GM19099 (cell line): ENCODE results near the gene OCSTAMP.

Experiments
- POLR2A ChIP-seq: IDR thresholded peaks from 3 replicates; pipeline ENCODE4 v1.6.1; 2011; ENCODE audit warnings: low read depth; ENCODE audit not compliant: insufficient read length; ENCODE audit errors: extremely low read depth

OCSTAMP gene

GRCh38 chr20:46550461-46550860 is at the start of gene OCSTAMP:
TSS of gene OCSTAMP (minus strand) at chr20:46550654. CDS start at chr20:46550560, 94 bp downstream.
- no peak for TF ChIP-seq POLR2A

- TF ChIP-seq POLR2A: no peak
Observed at GRCh38 chr20:46599227-46599987, 49.0 kb upstream of the OCSTAMP start.

- TF ChIP-seq POLR2A: no peak
Observed at GRCh38 chr20:46595933-46596332, 45.5 kb upstream of the OCSTAMP start.

GRCh38 chr20:46594725-46595124 is 44.3 kb upstream of the OCSTAMP start:
- no peak for TF ChIP-seq POLR2A

GRCh38 chr20:46592580-46593362 is 42.3 kb upstream of the OCSTAMP start:
- TF ChIP-seq POLR2A: no peak

- TF ChIP-seq POLR2A: no peak
Observed at GRCh38 chr20:46590443-46590842, 40.0 kb upstream of the OCSTAMP start.

GRCh38 chr20:46588532-46589511 is 38.4 kb upstream of the OCSTAMP start:
- TF ChIP-seq POLR2A: no peak

- TF ChIP-seq POLR2A: no peak
Observed at GRCh38 chr20:46587986-46588385, 37.5 kb upstream of the OCSTAMP start.

- TF ChIP-seq POLR2A: no peak
Observed at GRCh38 chr20:46586724-46587123, 36.3 kb upstream of the OCSTAMP start.

GRCh38 chr20:46584508-46584907 is 34.1 kb upstream of the OCSTAMP start:
- TF ChIP-seq POLR2A: no peak

GRCh38 chr20:46583411-46584214 is 33.2 kb upstream of the OCSTAMP start:
- TF ChIP-seq POLR2A: no peak

GRCh38 chr20:46582648-46583047 is 32.2 kb upstream of the OCSTAMP start:
- no peak for TF ChIP-seq POLR2A

GRCh38 chr20:46581391-46581790 is 30.9 kb upstream of the OCSTAMP start:
- TF ChIP-seq POLR2A: no peak

- TF ChIP-seq POLR2A: no peak
Observed at GRCh38 chr20:46580613-46581205, 30.3 kb upstream of the OCSTAMP start.
